ENCODE data around the gene MAP3K19. TPM values are rescaled to one million over a fixed set of nuclear protein-coding genes. Genes with fewer than 3 reads are reported as not detected.

The MAP3K19 gene, protein sequence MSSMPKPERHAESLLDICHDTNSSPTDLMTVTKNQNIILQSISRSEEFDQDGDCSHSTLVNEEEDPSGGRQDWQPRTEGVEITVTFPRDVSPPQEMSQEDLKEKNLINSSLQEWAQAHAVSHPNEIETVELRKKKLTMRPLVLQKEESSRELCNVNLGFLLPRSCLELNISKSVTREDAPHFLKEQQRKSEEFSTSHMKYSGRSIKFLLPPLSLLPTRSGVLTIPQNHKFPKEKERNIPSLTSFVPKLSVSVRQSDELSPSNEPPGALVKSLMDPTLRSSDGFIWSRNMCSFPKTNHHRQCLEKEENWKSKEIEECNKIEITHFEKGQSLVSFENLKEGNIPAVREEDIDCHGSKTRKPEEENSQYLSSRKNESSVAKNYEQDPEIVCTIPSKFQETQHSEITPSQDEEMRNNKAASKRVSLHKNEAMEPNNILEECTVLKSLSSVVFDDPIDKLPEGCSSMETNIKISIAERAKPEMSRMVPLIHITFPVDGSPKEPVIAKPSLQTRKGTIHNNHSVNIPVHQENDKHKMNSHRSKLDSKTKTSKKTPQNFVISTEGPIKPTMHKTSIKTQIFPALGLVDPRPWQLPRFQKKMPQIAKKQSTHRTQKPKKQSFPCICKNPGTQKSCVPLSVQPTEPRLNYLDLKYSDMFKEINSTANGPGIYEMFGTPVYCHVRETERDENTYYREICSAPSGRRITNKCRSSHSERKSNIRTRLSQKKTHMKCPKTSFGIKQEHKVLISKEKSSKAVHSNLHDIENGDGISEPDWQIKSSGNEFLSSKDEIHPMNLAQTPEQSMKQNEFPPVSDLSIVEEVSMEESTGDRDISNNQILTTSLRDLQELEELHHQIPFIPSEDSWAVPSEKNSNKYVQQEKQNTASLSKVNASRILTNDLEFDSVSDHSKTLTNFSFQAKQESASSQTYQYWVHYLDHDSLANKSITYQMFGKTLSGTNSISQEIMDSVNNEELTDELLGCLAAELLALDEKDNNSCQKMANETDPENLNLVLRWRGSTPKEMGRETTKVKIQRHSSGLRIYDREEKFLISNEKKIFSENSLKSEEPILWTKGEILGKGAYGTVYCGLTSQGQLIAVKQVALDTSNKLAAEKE (N-terminal part only)
- not detected for total RNA-seq

DNA sequence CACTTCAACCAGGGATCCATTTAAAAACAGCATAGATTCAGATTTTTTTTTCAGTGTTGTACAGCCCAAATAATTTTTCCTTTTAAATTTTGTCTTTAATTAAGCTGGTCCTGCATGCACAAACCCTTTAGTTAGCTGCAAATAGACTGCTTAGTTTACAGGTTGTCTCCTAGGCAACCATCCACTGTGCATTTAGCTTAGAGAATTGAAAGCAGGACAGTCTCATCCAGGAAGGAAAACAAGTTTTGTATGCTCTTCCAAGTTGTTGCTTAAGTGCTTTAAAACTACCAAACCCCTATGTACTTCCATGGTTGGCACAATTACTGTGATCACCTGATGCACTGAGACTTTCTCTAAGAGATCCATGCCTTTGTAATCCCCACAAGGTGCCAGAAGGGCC, at the start of gene MAP3K19:
Gene MAP3K19 (minus strand): TSS at position 148 of the 400 bp plus-strand sequence. CDS start 22,800 bp downstream, outside the sequence.
- no peak for DNase-seq (ENCODE audit: extremely low spot score in 2 of 2)
- intact Hi-C loops (cut with DNase I): no loop called here
- TF ChIP-seq, protein P1, sequence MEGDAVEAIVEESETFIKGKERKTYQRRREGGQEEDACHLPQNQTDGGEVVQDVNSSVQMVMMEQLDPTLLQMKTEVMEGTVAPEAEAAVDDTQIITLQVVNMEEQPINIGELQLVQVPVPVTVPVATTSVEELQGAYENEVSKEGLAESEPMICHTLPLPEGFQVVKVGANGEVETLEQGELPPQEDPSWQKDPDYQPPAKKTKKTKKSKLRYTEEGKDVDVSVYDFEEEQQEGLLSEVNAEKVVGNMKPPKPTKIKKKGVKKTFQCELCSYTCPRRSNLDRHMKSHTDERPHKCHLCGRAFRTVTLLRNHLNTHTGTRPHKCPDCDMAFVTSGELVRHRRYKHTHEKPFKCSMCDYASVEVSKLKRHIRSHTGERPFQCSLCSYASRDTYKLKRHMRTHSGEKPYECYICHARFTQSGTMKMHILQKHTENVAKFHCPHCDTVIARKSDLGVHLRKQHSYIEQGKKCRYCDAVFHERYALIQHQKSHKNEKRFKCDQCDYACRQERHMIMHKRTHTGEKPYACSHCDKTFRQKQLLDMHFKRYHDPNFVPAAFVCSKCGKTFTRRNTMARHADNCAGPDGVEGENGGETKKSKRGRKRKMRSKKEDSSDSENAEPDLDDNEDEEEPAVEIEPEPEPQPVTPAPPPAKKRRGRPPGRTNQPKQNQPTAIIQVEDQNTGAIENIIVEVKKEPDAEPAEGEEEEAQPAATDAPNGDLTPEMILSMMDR (IDR thresholded peaks at IDR 0.05): no peak
- TF ChIP-seq POLR2A (IDR thresholded peaks at IDR 0.05) (no peak), POLR2AphosphoS5 (IDR thresholded peaks at IDR 0.05; ENCODE audit: insufficient read depth in 1 of 2, low read depth in 1 of 2) (no peak)
- Histone ChIP-seq H3K9me3 (no peaks in the 10 kb centered on the region), H3K4me1 (no peaks in the 10 kb centered on the region), H3K4me3 (no peak within 1 kb of the TSS), H3K27ac (no peak within 1 kb of the TSS), H3K36me3 (no peaks in the 10 kb centered on the region), H3K27me3 (no peaks in the 10 kb centered on the region)

DNA sequence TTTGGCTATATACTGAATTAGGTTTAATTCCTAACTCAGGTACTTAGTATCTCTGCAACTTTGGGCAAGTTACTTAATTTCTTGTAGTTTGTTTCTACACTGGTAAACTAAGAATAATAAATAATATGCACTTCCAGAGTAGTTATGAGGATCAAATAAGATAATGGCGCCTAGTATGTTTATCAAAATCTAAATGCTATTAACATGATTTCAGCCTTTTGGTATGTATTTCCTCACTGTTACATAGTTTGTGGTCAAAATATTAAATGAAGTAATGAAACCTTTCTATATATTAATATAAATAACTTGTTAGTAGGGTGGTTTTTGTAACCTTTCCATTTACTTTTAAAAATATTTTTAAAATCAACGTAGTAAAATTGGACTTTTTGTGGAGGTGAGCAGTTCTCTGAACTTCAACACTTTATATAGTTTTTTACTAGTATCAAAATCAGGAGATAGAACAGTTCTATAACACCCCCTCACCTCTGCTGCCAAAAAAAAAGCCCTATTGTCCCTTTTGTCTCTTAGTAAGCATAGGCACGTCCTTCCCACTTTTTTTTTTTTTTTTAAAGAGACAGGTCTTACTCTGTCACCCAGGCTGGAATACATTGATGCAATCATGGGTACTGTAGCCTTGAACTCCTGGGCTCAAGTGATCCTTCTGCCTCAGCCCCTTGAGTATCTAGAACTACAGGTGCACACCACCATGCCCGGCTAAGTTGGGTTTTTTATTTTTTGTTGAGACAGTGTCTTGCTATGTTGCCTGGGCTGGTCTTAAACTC, 49.6 kb upstream of the MAP3K19 start:
- H3K4me1 ChIP-seq: peaks cover 12% of the 10 kb centered on the region
- no peak for DNase-seq (ENCODE audit: extremely low spot score in 2 of 2)
- no peaks in the 10 kb centered on the region for H3K9me3 ChIP-seq
- no peak overlapping the region for H3K27ac ChIP-seq
- H3K4me3 ChIP-seq: no peak overlapping the region
- intact Hi-C loops (cut with DNase I): no loop called here
- H3K36me3 ChIP-seq: peaks cover 0 to 28% of the 10 kb centered on the region in 2 donors
- TF ChIP-seq POLR2A (IDR thresholded peaks at IDR 0.05): no peak
- TF ChIP-seq, protein P1 (IDR thresholded peaks at IDR 0.05): no peak
- no peak for TF ChIP-seq POLR2AphosphoS5 (IDR thresholded peaks at IDR 0.05; ENCODE audit: insufficient read depth in 1 of 2, low read depth in 1 of 2)
- no peaks in the 10 kb centered on the region for H3K27me3 ChIP-seq

DNA sequence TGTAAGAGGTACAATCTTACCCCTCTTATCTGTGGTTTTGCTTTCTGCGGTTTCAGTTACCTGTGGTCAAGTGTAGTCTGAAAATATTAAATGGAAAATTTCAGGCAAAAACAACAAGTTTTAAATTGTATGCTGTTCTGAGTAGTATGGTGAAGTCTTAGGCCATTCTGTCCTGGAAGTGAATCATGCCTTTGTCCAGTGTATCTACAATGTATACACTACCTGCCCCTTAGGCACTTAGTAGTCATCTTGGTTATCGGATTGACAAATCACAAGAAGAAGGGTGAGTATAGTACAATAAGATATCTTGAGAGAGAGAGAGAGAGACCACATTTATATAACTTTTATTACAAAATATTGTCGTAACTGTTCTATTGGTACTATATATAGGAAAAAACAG, 48.3 kb upstream of the MAP3K19 start:
- H3K36me3 ChIP-seq: peaks cover 0 to 38% of the 10 kb centered on the region in 2 donors
- H3K4me1 ChIP-seq: peaks cover 12% of the 10 kb centered on the region
- TF ChIP-seq, protein P1 (IDR thresholded peaks at IDR 0.05): no peak
- TF ChIP-seq POLR2AphosphoS5 (IDR thresholded peaks at IDR 0.05; ENCODE audit: insufficient read depth in 1 of 2, low read depth in 1 of 2): no peak
- TF ChIP-seq POLR2A (IDR thresholded peaks at IDR 0.05): no peak
- intact Hi-C loops (cut with DNase I): no loop called here
- H3K27me3 ChIP-seq: no peaks in the 10 kb centered on the region
- H3K27ac ChIP-seq: no peak overlapping the region
- H3K4me3 ChIP-seq: no peak overlapping the region
- no peaks in the 10 kb centered on the region for H3K9me3 ChIP-seq
- DNase-seq (ENCODE audit: extremely low spot score in 2 of 2): no peak

DNA sequence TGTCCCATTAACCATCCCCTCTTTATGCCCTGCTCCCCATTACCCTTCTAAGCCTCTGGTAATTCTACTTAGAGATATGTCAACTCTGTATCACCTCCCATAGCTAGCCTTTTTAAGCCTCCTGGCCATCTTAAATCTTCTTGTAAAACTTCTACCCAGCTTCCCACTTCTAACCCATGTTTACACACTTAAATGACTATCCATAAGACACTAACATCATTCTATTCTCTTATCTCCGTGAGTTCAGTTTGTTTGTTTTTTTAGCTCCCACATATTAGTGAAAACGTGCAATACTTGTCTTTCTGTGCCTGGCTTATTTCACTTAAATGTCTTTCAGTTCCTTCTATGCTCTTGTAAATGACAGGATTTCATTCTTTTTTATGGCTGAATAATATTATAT, 47.3 kb upstream of the MAP3K19 start:
- DNase-seq (ENCODE audit: extremely low spot score in 2 of 2): no peak
- no peaks in the 10 kb centered on the region for H3K27me3 ChIP-seq
- H3K9me3 ChIP-seq: no peaks in the 10 kb centered on the region
- H3K4me1 ChIP-seq: peaks cover 2% of the 10 kb centered on the region
- H3K36me3 ChIP-seq: peaks cover 0 to 38% of the 10 kb centered on the region in 2 donors
- H3K27ac ChIP-seq: no peak overlapping the region
- intact Hi-C loops (cut with DNase I): loop anchor here (5.0 kb wide), 1 partner anchor 1598 kb away; no protein-coding TSS in a partner anchor
- TF ChIP-seq POLR2AphosphoS5 (IDR thresholded peaks at IDR 0.05; ENCODE audit: insufficient read depth in 1 of 2, low read depth in 1 of 2): no peak
- no peak for TF ChIP-seq POLR2A (IDR thresholded peaks at IDR 0.05)
- TF ChIP-seq, protein P1 (IDR thresholded peaks at IDR 0.05): no peak
- no peak overlapping the region for H3K4me3 ChIP-seq
